ENCODE measurements around the gene NXPE3.
A peak's percentile ranks its signal among the peaks of the same experiment; 100 is the strongest.

NXPE3 gene

GRCh38 chr3:101829437-101829830 is 50.4 kb downstream of the NXPE3 start:
- no peak for DNase-seq

- no peak for DNase-seq
Measured at GRCh38 chr3:101829874-101830273, 50.9 kb downstream of the NXPE3 start.

- no peak for DNase-seq
Measured at GRCh38 chr3:101833446-101833974, 54.5 kb downstream of the NXPE3 start.

GRCh38 chr3:101835676-101836075 is 56.7 kb downstream of the NXPE3 start:
- no peak for DNase-seq

- no peak for DNase-seq
Measured at GRCh38 chr3:101836160-101836559, 57.1 kb downstream of the NXPE3 start.

GRCh38 chr3:101836652-101837598 is 57.9 kb downstream of the NXPE3 start:
- DNase-seq, result no peak

GRCh38 chr3:101838691-101839090 is 59.7 kb downstream of the NXPE3 start:
- DNase-seq, result no peak

- no peak for DNase-seq
Measured at GRCh38 chr3:101840066-101840465, 61.1 kb downstream of the NXPE3 start.

- DNase-seq, result no peak
Measured at GRCh38 chr3:101842245-101842934, 63.4 kb downstream of the NXPE3 start.

- no peak for DNase-seq
Measured at GRCh38 chr3:101842935-101843330, 63.9 kb downstream of the NXPE3 start.

- DNase-seq, result no peak
Measured at GRCh38 chr3:101845425-101845824, 66.4 kb downstream of the NXPE3 start.

GRCh38 chr3:101846709-101847108 is 67.7 kb downstream of the NXPE3 start:
- no peak for DNase-seq

- DNase-seq, result no peak
Measured at GRCh38 chr3:101847328-101847727, 68.3 kb downstream of the NXPE3 start.

- no peak for DNase-seq
Measured at GRCh38 chr3:101848326-101848725, 69.3 kb downstream of the NXPE3 start.

- DNase-seq, result peak; percentile 90
Measured at GRCh38 chr3:101848754-101849713, 70.0 kb downstream of the NXPE3 start, which contains the start of gene NFKBIZ. Gene NFKBIZ, plus strand, starts transcription at chr3:101849514. Its CDS starts 115 bp downstream, at chr3:101849629.

- peak; percentile 38 for DNase-seq
Measured at GRCh38 chr3:101849714-101850245, 70.8 kb downstream of the NXPE3 start.

GRCh38 chr3:101850246-101851051 is 71.4 kb downstream of the NXPE3 start:
- DNase-seq, result peak; percentile 39

GRCh38 chr3:101851072-101851770 is 72.2 kb downstream of the NXPE3 start:
- no peak for DNase-seq

- DNase-seq, result no peak
Measured at GRCh38 chr3:101851850-101852714, 73.1 kb downstream of the NXPE3 start.
